Chondrocyte (in vitro differentiated cells): ENCODE results near the gene DNAJC4. TPM values are rescaled to one million over a fixed set of nuclear protein-coding genes. Genes with fewer than 3 reads are reported as not detected.

ENCODE experiments used
- DNase-seq: peaks from one replicate; pipeline ENCODE4 v3.0.0; 2021; ENCODE audit warnings: mixed read lengths, low spot score
- H3K27ac Mint-ChIP-seq: one replicate; pipeline ENCODE4 v1.8.0; 2021; ENCODE audit warnings: mild to moderate bottlenecking, moderate library complexity, mixed read lengths; ENCODE audit not compliant: unreplicated experiment
- H3K27me3 Mint-ChIP-seq: 2 replicates; pipeline ENCODE4 v1.8.0; 2021; ENCODE audit warnings: low read depth, mixed read lengths
- H3K36me3 Mint-ChIP-seq: 2 replicates; pipeline ENCODE4 v1.8.0; 2021; ENCODE audit warnings: low read depth, mixed read lengths
- H3K4me1 Mint-ChIP-seq: 2 replicates; pipeline ENCODE4 v1.8.0; 2021; ENCODE audit warnings: low read depth, mild to moderate bottlenecking, mixed read lengths
- H3K4me3 Mint-ChIP-seq: one replicate; pipeline ENCODE4 v1.8.0; 2021; ENCODE audit warnings: mild to moderate bottlenecking, moderate library complexity, mixed read lengths; ENCODE audit not compliant: unreplicated experiment
- H3K9me3 Mint-ChIP-seq: 2 replicates; pipeline ENCODE4 v1.8.0; 2021; ENCODE audit warnings: low read depth, mixed read lengths
- CTCF ChIP-seq: fragments of 200-600 bp; sonication (generic); IDR thresholded peaks from 2 replicates; pipeline ENCODE4 v1.5.0; 2021; ENCODE audit warnings: antibody characterized with exemption, mild to moderate bottlenecking, moderate library complexity
- total RNA-seq: library from RNA; stranded (reverse); gene quantifications from 3 replicates; pipeline ENCODE4 v1.2.1, GENCODE V29; 2021

DNAJC4 gene
- total RNA-seq, 1 donor from 2014 or later: 31.6 TPM

DNA sequence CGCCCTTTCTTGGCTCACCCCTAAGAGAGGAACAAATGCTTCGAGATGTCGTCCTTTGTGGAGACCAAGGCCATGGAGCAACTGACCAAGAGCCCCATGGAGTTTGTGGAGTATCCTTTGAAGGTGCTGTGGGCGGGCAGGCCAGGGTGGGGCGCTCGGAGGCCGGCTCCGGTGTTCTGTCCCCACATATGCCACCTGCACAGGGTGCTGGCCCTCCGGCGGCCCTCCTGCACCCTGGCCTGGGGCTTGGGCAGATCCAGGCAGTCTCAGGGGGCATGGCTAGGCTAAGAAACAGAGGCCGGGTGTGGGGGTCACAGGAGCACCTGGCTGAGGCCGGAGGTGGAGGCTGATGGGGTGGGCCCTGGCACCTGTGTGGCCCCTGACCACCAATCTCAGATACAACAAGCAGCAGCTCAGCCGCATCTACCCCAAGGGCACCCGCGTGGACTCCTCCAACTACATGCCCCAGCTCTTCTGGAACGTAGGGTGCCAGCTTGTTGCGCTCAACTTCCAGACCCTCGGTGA is 31.3 kb downstream of the DNAJC4 start:
- peaks cover 38% of the 10 kb centered on the region for H3K36me3 Mint-ChIP-seq
- H3K27ac Mint-ChIP-seq: peak overlapping the region; percentile 17
- peaks cover 5% of the 10 kb centered on the region for H3K4me1 Mint-ChIP-seq
- H3K27me3 Mint-ChIP-seq: no peaks in the 10 kb centered on the region
- no peak overlapping the region for H3K4me3 Mint-ChIP-seq
- no peak for TF ChIP-seq CTCF
- H3K9me3 Mint-ChIP-seq: no peaks in the 10 kb centered on the region
- DNase-seq: no peak

DNA sequence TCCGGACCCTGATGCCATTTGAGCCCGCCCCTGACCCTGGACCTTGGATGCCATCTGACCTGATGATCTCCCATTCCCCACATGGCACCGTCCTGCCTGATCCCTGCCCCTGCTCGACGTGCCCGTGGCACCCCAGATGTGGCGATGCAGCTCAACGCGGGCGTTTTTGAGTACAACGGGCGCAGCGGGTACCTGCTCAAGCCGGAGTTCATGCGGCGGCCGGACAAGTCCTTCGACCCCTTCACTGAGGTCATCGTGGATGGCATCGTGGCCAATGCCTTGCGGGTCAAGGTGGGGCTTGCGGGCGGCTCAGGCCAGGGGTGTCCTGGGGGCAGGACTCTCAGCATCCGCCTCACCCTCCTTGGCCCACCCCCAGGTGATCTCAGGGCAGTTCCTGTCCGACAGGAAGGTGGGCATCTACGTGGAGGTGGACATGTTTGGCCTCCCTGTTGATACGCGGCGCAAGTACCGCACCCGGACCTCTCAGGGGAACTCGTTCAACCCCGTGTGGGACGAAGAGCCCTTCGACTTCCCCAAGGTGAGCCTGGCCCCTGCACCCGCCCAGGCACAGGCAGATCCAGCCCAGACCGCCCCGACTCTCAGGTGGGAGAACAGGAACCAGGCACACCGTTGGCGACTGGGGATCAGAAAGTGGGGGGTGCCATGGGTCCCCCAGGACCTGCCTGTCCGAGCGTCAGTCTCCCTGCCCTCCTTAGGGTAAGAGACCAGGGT is 32.1 kb downstream of the DNAJC4 start:
- H3K36me3 Mint-ChIP-seq: peaks cover 36% of the 10 kb centered on the region
- no peak for DNase-seq
- no peak overlapping the region for H3K4me3 Mint-ChIP-seq
- peaks cover 5% of the 10 kb centered on the region for H3K4me1 Mint-ChIP-seq
- no peak for TF ChIP-seq CTCF
- H3K27ac Mint-ChIP-seq: peak overlapping the region; percentile 59
- no peaks in the 10 kb centered on the region for H3K9me3 Mint-ChIP-seq
- no peaks in the 10 kb centered on the region for H3K27me3 Mint-ChIP-seq

DNA sequence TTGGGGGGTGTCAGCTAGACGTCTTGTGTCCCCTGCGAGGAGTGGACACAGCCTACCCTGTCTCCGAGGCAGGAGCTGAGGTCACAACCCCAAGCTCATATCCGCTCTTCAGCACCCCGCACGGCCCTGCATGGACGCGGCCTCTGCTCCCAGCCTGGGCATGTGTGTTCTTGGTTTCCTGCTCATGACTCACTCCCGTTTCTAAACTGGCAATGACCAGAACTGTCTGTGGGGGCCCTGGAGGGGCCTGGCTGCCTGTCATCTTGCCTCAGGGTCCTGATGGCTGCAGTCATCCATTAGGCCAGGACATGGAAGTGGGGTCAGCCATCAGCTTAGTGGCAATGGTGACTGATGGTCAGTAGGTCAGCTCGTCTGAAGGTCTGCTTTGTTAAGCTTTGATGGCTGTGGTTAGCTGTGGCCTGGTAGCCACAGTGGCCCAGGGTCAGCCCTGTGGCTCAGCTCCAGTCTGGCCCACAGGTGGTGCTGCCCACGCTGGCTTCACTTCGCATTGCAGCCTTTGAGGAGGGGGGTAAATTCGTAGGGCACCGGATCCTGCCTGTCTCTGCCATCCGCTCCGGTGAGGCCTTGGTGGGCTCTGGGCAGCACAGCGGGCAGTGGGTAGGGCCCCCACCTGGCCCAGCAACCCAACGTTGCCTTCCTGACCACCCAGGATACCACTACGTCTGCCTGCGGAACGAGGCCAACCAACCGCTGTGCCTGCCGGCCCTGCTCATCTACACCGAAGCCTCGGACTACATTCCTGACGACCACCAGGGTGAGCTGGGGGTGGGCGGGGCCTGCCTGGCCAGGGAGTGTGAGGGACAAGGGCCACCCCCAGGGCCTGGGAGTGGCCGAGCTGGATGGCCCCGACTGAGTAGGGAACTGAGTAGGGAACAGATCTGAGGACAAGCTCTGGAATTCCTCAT is 32.9 kb downstream of the DNAJC4 start:
- H3K9me3 Mint-ChIP-seq: no peaks in the 10 kb centered on the region
- no peak for TF ChIP-seq CTCF
- peaks cover 13% of the 10 kb centered on the region for H3K4me1 Mint-ChIP-seq
- H3K4me3 Mint-ChIP-seq: no peak overlapping the region
- H3K27ac Mint-ChIP-seq: peak overlapping the region; percentile 59
- H3K36me3 Mint-ChIP-seq: peaks cover 30% of the 10 kb centered on the region
- H3K27me3 Mint-ChIP-seq: no peaks in the 10 kb centered on the region
- no peak for DNase-seq

DNA sequence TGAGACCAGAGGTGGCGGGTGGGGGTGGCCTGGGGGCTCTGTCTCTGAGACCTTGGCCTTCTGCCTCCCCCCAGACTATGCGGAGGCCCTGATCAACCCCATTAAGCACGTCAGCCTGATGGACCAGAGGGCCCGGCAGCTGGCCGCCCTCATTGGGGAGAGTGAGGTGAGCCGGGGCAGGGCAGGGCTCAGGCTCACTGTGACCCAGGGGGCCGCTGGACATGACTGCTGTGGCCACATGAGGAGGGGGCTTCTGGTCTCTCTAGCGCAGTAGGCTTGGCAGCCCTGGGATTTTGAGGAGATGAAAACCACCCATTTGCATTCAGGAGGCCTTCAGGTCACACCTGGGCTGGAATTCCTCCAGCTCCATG is 33.6 kb downstream of the DNAJC4 start:
- no peak overlapping the region for H3K27ac Mint-ChIP-seq
- DNase-seq: no peak
- TF ChIP-seq CTCF: no peak
- no peaks in the 10 kb centered on the region for H3K27me3 Mint-ChIP-seq
- H3K4me3 Mint-ChIP-seq: no peak overlapping the region
- H3K4me1 Mint-ChIP-seq: peaks cover 19% of the 10 kb centered on the region
- H3K36me3 Mint-ChIP-seq: peaks cover 28% of the 10 kb centered on the region
- no peaks in the 10 kb centered on the region for H3K9me3 Mint-ChIP-seq

DNA sequence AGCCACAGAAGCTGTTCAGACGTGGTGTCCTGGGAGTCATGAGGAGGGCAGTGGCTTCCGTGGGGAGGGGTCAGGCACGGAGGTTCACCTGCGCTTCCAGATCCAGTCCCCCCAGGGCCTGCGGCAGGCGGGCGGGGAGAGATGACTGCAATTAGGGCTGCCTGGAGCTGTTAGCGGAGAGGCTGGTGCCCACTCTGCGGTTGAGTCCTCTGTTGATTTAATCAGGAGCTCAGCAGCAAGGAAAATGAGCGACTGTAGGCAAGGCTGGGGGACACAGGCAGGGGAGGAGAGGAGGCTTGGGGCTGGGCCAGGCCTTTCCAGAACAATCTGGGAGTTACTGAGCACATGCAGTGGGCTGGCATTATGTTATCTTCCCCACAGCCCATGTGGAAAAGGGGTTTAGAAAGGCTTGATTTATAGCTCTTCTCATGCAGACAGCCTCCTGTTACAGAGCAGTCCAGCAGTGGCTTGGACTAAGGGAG is 34.1 kb downstream of the DNAJC4 start:
- Mint-ChIP-seq H3K4me3 (no peak overlapping the region), H3K36me3 (peaks cover 26% of the 10 kb centered on the region), H3K27me3 (no peaks in the 10 kb centered on the region), H3K27ac (no peak overlapping the region), H3K9me3 (no peaks in the 10 kb centered on the region), H3K4me1 (peaks cover 21% of the 10 kb centered on the region)
- no peak for TF ChIP-seq CTCF
- no peak for DNase-seq
